Measurements from ENCODE around the gene KRT73.

The KRT73 gene

GRCh38 chr12:52622349-52622748 lies 4.0 kb upstream of the KRT73 start:
- DNase-seq (ENCODE audit: low read depth in 1 of 2, low spot score in 1 of 2): no peak

GRCh38 chr12:52618866-52619265 lies 507 bp upstream of the KRT73 start:
- DNase-seq (ENCODE audit: low read depth in 1 of 2, low spot score in 1 of 2): no peak

- no peak for DNase-seq (ENCODE audit: low read depth in 1 of 2, low spot score in 1 of 2)
Measured at GRCh38 chr12:52617403-52617785, 965 bp downstream of the KRT73 start.

- DNase-seq (ENCODE audit: low read depth in 1 of 2, low spot score in 1 of 2): no peak
Measured at GRCh38 chr12:52616680-52617402, 1.5 kb downstream of the KRT73 start.

- DNase-seq (ENCODE audit: low read depth in 1 of 2, low spot score in 1 of 2): no peak
Measured at GRCh38 chr12:52615912-52616311, 2.4 kb downstream of the KRT73 start.

- DNase-seq (ENCODE audit: low read depth in 1 of 2, low spot score in 1 of 2): no peak
Measured at GRCh38 chr12:52615208-52615868, 3.0 kb downstream of the KRT73 start.

- DNase-seq (ENCODE audit: low read depth in 1 of 2, low spot score in 1 of 2): no peak
Measured at GRCh38 chr12:52614381-52615207, 3.8 kb downstream of the KRT73 start.

- no peak for DNase-seq (ENCODE audit: low read depth in 1 of 2, low spot score in 1 of 2)
Measured at GRCh38 chr12:52613384-52614030, 4.9 kb downstream of the KRT73 start.

GRCh38 chr12:52612431-52613383 lies 5.7 kb downstream of the KRT73 start:
- DNase-seq (ENCODE audit: low read depth in 1 of 2, low spot score in 1 of 2): no peak

- no peak for DNase-seq (ENCODE audit: low read depth in 1 of 2, low spot score in 1 of 2)
Measured at GRCh38 chr12:52611080-52611468, 7.3 kb downstream of the KRT73 start.

GRCh38 chr12:52608826-52609630 lies 9.3 kb downstream of the KRT73 start:
- DNase-seq (ENCODE audit: low read depth in 1 of 2, low spot score in 1 of 2): no peak

- DNase-seq (ENCODE audit: low read depth in 1 of 2, low spot score in 1 of 2): no peak
Measured at GRCh38 chr12:52608161-52608560, 10.2 kb downstream of the KRT73 start.

- no peak for DNase-seq (ENCODE audit: low read depth in 1 of 2, low spot score in 1 of 2)
Measured at GRCh38 chr12:52607314-52607713, 11.0 kb downstream of the KRT73 start.

- no peak for DNase-seq (ENCODE audit: low read depth in 1 of 2, low spot score in 1 of 2)
Measured at GRCh38 chr12:52606581-52607218, 11.7 kb downstream of the KRT73 start.

GRCh38 chr12:52606096-52606495 lies 12.3 kb downstream of the KRT73 start:
- no peak for DNase-seq (ENCODE audit: low read depth in 1 of 2, low spot score in 1 of 2)

GRCh38 chr12:52605542-52605941 lies 12.8 kb downstream of the KRT73 start:
- DNase-seq (ENCODE audit: low read depth in 1 of 2, low spot score in 1 of 2): no peak

- no peak for DNase-seq (ENCODE audit: low read depth in 1 of 2, low spot score in 1 of 2)
Measured at GRCh38 chr12:52604859-52605258, 13.5 kb downstream of the KRT73 start.

GRCh38 chr12:52603314-52603713 lies 15.0 kb downstream of the KRT73 start:
- DNase-seq (ENCODE audit: low read depth in 1 of 2, low spot score in 1 of 2): no peak

GRCh38 chr12:52602552-52602951 lies 15.8 kb downstream of the KRT73 start:
- DNase-seq (ENCODE audit: low read depth in 1 of 2, low spot score in 1 of 2): no peak

Data from stimulated activated CD4-positive, alpha-beta T cell treated with anti-CD3 and anti-CD28 coated beads, Interleukin-15, amount 100 ng/mL, for 1 hour (primary cell).